Measurements from ENCODE around the gene ERCC5. TPM values are rescaled to one million over a fixed set of nuclear protein-coding genes. Genes with fewer than 3 reads are reported as not detected.

The ERCC5 gene
- total and polyA plus RNA-seq, 9 of the 15 experiments (the other 6 are each of a cell fraction or from before 2014, with no cell fraction given) = 7.4 to 43.1 (median 33.9) TPM

DNA sequence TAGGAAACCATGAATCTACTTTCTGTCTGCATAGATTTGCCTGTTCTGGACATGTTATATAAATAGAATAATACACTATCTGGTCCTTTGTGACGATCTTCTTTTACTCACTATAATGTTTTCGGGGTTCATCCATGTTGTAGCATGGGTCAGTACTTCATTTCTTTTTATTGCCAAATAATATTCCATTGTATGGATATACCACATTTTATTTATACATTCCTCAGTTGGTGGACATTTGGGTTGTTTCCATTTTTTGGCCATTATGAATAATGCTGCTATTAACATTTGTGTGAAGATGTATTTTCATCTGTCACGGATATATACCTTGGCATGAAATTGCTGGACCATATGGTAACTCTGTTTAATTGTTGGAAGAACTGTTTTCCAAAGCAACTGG lies 40.2 kb upstream of the ERCC5 start:
- no peak for ATAC-seq
- 0 out of 2 replicates have a peak, but pooled peaks cover 2% of the 10 kb centered on the region for H3K9me3 ChIP-seq (replicated peaks; ENCODE audit: control insufficient read depth, insufficient read depth, low read depth, low read length)
- FAIRE-seq = no peak
- 93% methylated on average over 3 of the region's 3 CpGs for WGBS (ENCODE audit: insufficient coverage, low coverage, missing lambda C conversion rate)
- no peak for TF ChIP-seq FOSL1 (tag; conservative IDR thresholded peaks at IDR 0.05)
- TF ChIP-seq ZBTB17 (CRISPR knock-in tag; IDR thresholded peaks at IDR 0.05) = no peak
- no peak for TF ChIP-seq ZNF274 (IDR thresholded peaks at IDR 0.05; ENCODE audit: borderline replicate concordance, low read depth, low read length)
- TF ChIP-seq, protein P1, sequence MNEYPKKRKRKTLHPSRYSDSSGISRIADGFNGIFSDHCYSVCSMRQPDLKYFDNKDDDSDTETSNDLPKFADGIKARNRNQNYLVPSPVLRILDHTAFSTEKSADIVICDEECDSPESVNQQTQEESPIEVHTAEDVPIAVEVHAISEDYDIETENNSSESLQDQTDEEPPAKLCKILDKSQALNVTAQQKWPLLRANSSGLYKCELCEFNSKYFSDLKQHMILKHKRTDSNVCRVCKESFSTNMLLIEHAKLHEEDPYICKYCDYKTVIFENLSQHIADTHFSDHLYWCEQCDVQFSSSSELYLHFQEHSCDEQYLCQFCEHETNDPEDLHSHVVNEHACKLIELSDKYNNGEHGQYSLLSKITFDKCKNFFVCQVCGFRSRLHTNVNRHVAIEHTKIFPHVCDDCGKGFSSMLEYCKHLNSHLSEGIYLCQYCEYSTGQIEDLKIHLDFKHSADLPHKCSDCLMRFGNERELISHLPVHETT (CRISPR knock-in tag; conservative IDR thresholded peaks at IDR 0.05 in 1 of 2, IDR thresholded peaks at IDR 0.05 in 1 of 2) = no peak
- no peak for TF ChIP-seq GATAD2B (IDR thresholded peaks at IDR 0.05; ENCODE audit: borderline replicate concordance)
- TF ChIP-seq, protein P2, sequence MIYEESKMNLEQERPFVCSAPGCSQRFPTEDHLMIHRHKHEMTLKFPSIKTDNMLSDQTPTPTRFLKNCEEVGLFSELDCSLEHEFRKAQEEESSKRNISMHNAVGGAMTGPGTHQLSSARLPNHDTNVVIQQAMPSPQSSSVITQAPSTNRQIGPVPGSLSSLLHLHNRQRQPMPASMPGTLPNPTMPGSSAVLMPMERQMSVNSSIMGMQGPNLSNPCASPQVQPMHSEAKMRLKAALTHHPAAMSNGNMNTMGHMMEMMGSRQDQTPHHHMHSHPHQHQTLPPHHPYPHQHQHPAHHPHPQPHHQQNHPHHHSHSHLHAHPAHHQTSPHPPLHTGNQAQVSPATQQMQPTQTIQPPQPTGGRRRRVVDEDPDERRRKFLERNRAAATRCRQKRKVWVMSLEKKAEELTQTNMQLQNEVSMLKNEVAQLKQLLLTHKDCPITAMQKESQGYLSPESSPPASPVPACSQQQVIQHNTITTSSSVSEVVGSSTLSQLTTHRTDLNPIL (CRISPR knock-in tag; IDR thresholded peaks at IDR 0.05) = no peak
- no peak for TF ChIP-seq ZNF165 (CRISPR knock-in tag; IDR thresholded peaks at IDR 0.05; ENCODE audit: borderline replicate concordance)
- no peak overlapping the region for H3K9ac ChIP-seq (ENCODE audit: insufficient read depth in 1 of 2, low read depth in 2 of 2, low read length in 2 of 2)
- no peaks in the 10 kb centered on the region for H4K20me1 ChIP-seq (replicated peaks; ENCODE audit: control insufficient read depth, insufficient read depth, low read length)
- no peaks in the 10 kb centered on the region for H3K27me3 ChIP-seq (ENCODE audit: control insufficient read depth in 2 of 2, insufficient read depth in 2 of 2, low read length in 2 of 2)
- no peaks in the 10 kb centered on the region for H3K9me1 ChIP-seq (ENCODE audit: control insufficient read depth, insufficient read depth, low read length)
- in situ Hi-C loops (cut with MboI) (no loop called here), intact Hi-C loops (cut with micrococcal nuclease) (no loop called here)
- H3K79me2 ChIP-seq (ENCODE audit: control insufficient read depth, insufficient read depth, low read length) = peaks cover 49% of the 10 kb centered on the region
- H3K4me2 ChIP-seq (ENCODE audit: insufficient read depth, low read length) = no peak overlapping the region
- no peak overlapping the region for H3K27ac ChIP-seq (ENCODE audit: extremely low read depth, low read depth, low read length)
- ChIA-PET POLR2A (no interaction called here), CTCF (ENCODE audit: low intra/inter-chr PET ratio) (no interaction called here)
- peaks cover 12% of the 10 kb centered on the region; the same call in 2 of the 3 replicates for H3K36me3 ChIP-seq (ENCODE audit: control insufficient read depth, insufficient read depth, low read length)
- no peak overlapping the region for H3K4me3 ChIP-seq
- DNase-seq (ENCODE audit: extremely low read depth in 1 of 4, low spot score in 3 of 4) = no peak
- peaks cover 4% of the 10 kb centered on the region in 2 experiments; a peak in 4 of 5 replicates for H3K4me1 ChIP-seq (replicated peaks in 1 of 2; ENCODE audit: control insufficient read depth in 2 of 2, insufficient read depth in 2 of 2, low read length in 2 of 2)
- H2AFZ ChIP-seq (ENCODE audit: low read depth, low read length) = no peak overlapping the region
- BruUV-seq (replicated peaks) = no TSS peak

Measured in K562 (cell line).